ENCODE data around the gene PLEKHH1. TPM values are rescaled to one million over a fixed set of nuclear protein-coding genes. Genes with fewer than 3 reads are reported as not detected.

Gene PLEKHH1
- total and polyA plus RNA-seq, 2 of the 8 experiments (the other 6 are each of a cell fraction or from before 2014, with no cell fraction given), result 28.3 to 33.3 TPM

DNA sequence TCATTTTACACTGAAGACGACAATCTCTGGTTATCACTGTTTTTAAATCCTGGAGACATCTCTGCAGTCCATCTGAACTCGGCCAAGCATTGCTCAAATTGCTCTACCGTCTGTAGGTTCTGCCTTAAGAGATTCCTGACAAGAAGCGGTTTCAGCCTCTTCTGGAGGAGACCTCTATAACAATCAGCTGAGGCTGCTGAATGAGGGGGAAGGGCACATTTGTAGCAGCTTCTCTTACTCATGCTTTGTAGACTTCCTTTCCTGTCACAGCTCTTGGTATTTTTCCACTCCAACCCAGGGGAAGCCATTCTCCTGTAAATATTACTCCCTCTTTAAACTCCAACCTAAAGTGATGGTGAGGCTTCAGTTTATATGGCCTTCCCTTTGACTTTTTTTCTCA is 89.6 kb downstream of the PLEKHH1 start (continued):
- TF ChIP-seq, protein P1, sequence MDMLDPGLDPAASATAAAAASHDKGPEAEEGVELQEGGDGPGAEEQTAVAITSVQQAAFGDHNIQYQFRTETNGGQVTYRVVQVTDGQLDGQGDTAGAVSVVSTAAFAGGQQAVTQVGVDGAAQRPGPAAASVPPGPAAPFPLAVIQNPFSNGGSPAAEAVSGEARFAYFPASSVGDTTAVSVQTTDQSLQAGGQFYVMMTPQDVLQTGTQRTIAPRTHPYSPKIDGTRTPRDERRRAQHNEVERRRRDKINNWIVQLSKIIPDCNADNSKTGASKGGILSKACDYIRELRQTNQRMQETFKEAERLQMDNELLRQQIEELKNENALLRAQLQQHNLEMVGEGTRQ (IDR thresholded peaks at IDR 0.05; ENCODE audit: low read length), result no peak
- no peak for TF ChIP-seq RBBP5 (IDR thresholded peaks at IDR 0.05; ENCODE audit: borderline replicate concordance, low read depth, low read length)
